Activated CD8-positive, alpha-beta memory T cell treated with anti-CD3 and anti-CD28 coated beads, Interleukin-2, amount 50 U/mL, for 48 hours (primary cell): ENCODE results near the gene TSPY4.
"Not testable (repeated sequence)": the region's sequence is repeated elsewhere in the genome, so short reads cannot be mapped to it uniquely, and the experiment has no call there.

Experiments
- DNase-seq: peaks from one replicate; pipeline ENCODE4 v3.0.0-alpha.2; 2020

TSPY4 gene

DNA sequence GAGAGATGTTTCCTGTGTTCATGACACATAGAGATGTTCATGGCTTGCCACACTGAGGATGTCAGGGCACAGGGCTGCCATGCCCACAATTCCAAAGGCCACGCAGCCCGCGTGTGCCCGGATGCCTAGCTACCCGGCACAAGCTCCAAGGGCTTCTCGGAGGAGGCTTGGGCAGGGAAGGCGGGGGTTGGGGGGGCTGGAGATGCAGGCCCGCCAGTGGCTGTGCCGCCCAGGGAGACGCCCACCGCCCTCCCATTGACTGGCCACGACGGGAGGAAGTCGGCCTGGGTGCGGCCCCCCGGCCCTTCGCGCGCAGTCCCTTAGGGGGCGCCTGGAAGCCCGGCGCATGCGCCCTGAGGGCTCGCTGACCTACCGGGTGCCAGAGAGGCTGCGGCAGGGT, at the start of gene TSPY4:
TSPY4 (plus strand) TSS at position 301 of the 400 bp plus-strand sequence; CDS start at position 347, 46 bp downstream.
- not testable (repeated sequence) for DNase-seq

GRCh38 chrY:9320996-9321395, 16.3 kb upstream of the TSPY4 start:
- no peak for DNase-seq

GRCh38 chrY:9357497-9357896, 20.2 kb downstream of the TSPY4 start, which contains the start of gene TSPY8:
Gene TSPY8, plus strand, starts transcription at chrY:9357797. Its CDS starts 46 bp downstream, at chrY:9357843.
- not testable (repeated sequence) for DNase-seq
